Measurements from ENCODE around the gene GALR1. TPM values are rescaled to one million over a fixed set of nuclear protein-coding genes. Genes with fewer than 3 reads are reported as not detected.

The GALR1 gene
- total RNA-seq, 1 donor from 2014 or later = 2.9 TPM

GRCh38 chr18:77298172-77298571, 48.5 kb downstream of the GALR1 start:
- H3K36me3 Mint-ChIP-seq (ENCODE audit: insufficient read depth) = no peaks in the 10 kb centered on the region
- no peaks in the 10 kb centered on the region for H3K9me3 Mint-ChIP-seq (ENCODE audit: low read depth)
- H3K27ac Mint-ChIP-seq = peak overlapping the region; percentile 53
- no peak for DNase-seq (ENCODE audit: low spot score, unreplicated experiment)
- peaks cover 27% of the 10 kb centered on the region for H3K4me1 Mint-ChIP-seq (ENCODE audit: low read depth)
- H3K27me3 Mint-ChIP-seq = no peaks in the 10 kb centered on the region
- TF ChIP-seq CTCF (IDR thresholded peaks at IDR 0.05; ENCODE audit: unreplicated experiment) = no peak
- no peak overlapping the region for H3K4me3 Mint-ChIP-seq (ENCODE audit: low read depth)

- DNase-seq (ENCODE audit: low spot score, unreplicated experiment) = no peak
- Mint-ChIP-seq H3K9me3 (ENCODE audit: low read depth) (no peaks in the 10 kb centered on the region), H3K4me3 (ENCODE audit: low read depth) (no peak overlapping the region), H3K27ac (no peak overlapping the region), H3K36me3 (ENCODE audit: insufficient read depth) (no peaks in the 10 kb centered on the region), H3K4me1 (ENCODE audit: low read depth) (peaks cover 27% of the 10 kb centered on the region), H3K27me3 (no peaks in the 10 kb centered on the region)
- TF ChIP-seq CTCF (IDR thresholded peaks at IDR 0.05; ENCODE audit: unreplicated experiment) = no peak
Observed at GRCh38 chr18:77299706-77300105, 50.1 kb downstream of the GALR1 start.

GRCh38 chr18:77300579-77300978, 50.9 kb downstream of the GALR1 start:
- Mint-ChIP-seq H3K36me3 (ENCODE audit: insufficient read depth) (no peaks in the 10 kb centered on the region), H3K27ac (peak overlapping the region; percentile 84), H3K4me3 (ENCODE audit: low read depth) (no peak overlapping the region), H3K27me3 (no peaks in the 10 kb centered on the region), H3K4me1 (ENCODE audit: low read depth) (peaks cover 27% of the 10 kb centered on the region), H3K9me3 (ENCODE audit: low read depth) (no peaks in the 10 kb centered on the region)
- no peak for TF ChIP-seq CTCF (IDR thresholded peaks at IDR 0.05; ENCODE audit: unreplicated experiment)
- DNase-seq (ENCODE audit: low spot score, unreplicated experiment) = no peak

GRCh38 chr18:77304268-77304667, 54.6 kb downstream of the GALR1 start:
- Mint-ChIP-seq H3K36me3 (ENCODE audit: insufficient read depth) (no peaks in the 10 kb centered on the region), H3K9me3 (ENCODE audit: low read depth) (no peaks in the 10 kb centered on the region), H3K4me3 (ENCODE audit: low read depth) (no peak overlapping the region), H3K27me3 (no peaks in the 10 kb centered on the region), H3K27ac (no peak overlapping the region), H3K4me1 (ENCODE audit: low read depth) (peaks cover 11% of the 10 kb centered on the region)
- TF ChIP-seq CTCF (IDR thresholded peaks at IDR 0.05; ENCODE audit: unreplicated experiment) = no peak
- DNase-seq (ENCODE audit: low spot score, unreplicated experiment) = no peak

- H3K27ac Mint-ChIP-seq = no peak overlapping the region
- no peak overlapping the region for H3K4me3 Mint-ChIP-seq (ENCODE audit: low read depth)
- H3K9me3 Mint-ChIP-seq (ENCODE audit: low read depth) = no peaks in the 10 kb centered on the region
- peaks cover 3% of the 10 kb centered on the region for H3K4me1 Mint-ChIP-seq (ENCODE audit: low read depth)
- no peaks in the 10 kb centered on the region for H3K27me3 Mint-ChIP-seq
- DNase-seq (ENCODE audit: low spot score, unreplicated experiment) = no peak
- H3K36me3 Mint-ChIP-seq (ENCODE audit: insufficient read depth) = no peaks in the 10 kb centered on the region
- TF ChIP-seq CTCF (IDR thresholded peaks at IDR 0.05; ENCODE audit: unreplicated experiment) = no peak
Observed at GRCh38 chr18:77305676-77306075, 56.0 kb downstream of the GALR1 start.

All from progenitor cell of endocrine pancreas (in vitro differentiated cells).